ENCODE data around the gene IRF7. TPM values are rescaled to one million over a fixed set of nuclear protein-coding genes. Genes with fewer than 3 reads are reported as not detected.

The IRF7 gene
- total RNA-seq, 5 donors from 2014 or later (not counting 1 experiment from before 2014, with no cell fraction given) = 58.9 to 128 (median 73.7) TPM

- no peak for DNase-seq
These were observed 809 bp upstream of the IRF7 start for GRCh38 chr11:616320-617198.

GRCh38 chr11:614623-615503, 887 bp downstream of the IRF7 start:
- Histone ChIP-seq H3K4me1 (ENCODE audit: control insufficient read depth in 1 of 2, extremely low read depth in 1 of 2, insufficient read depth in 2 of 2, low read length in 2 of 2) (peaks cover 4 to 44% of the 10 kb centered on the region in 2 experiments), H3K27me3 (replicated peaks in 1 of 2; ENCODE audit: control insufficient read depth in 2 of 2, extremely low read depth in 1 of 2, insufficient read depth in 2 of 2, low read length in 1 of 2) (peaks cover 0 to 7% of the 10 kb centered on the region in 2 experiments), H3K4me3 (ENCODE audit: control insufficient read depth in 1 of 2, extremely low read depth in 1 of 2, low read length in 1 of 2) (peak overlapping the region; percentile 73 to 91), H3K27ac (ENCODE audit: low read length) (peak overlapping the region; percentile 86), H3K36me3 (ENCODE audit: control insufficient read depth in 2 of 2, extremely low read depth in 1 of 2, insufficient read depth in 1 of 2, low read length in 1 of 2) (peaks cover 3 to 43% of the 10 kb centered on the region in 2 donors), H3K9me3 (no peaks in the 10 kb centered on the region)
- ChIA-PET CTCF (interaction anchor here in 1 of 2 donors (0.6 kb wide), 1 partner anchor 960 kb away, joined by 3 read pairs; no protein-coding TSS in a partner anchor), POLR2A (interaction anchor here in 1 of 2 donors (0.5 kb wide), 1 partner anchor 81 kb away, joined by 3 read pairs; the partner anchor contains the start of gene TMEM80)
- Mint-ChIP-seq H3K9me3 (no peaks in the 10 kb centered on the region), H3K4me1 (peaks cover 14 to 28% (median 19%) of the 10 kb centered on the region in 3 donors), H3K27me3 (no peaks in the 10 kb centered on the region), H3K27ac (peak overlapping the region; percentile 91 to 92), H3K4me3 (peak overlapping the region; percentile 85 to 91 (median 90)), H3K36me3 (peaks cover 6% of the 10 kb centered on the region)
- ATAC-seq (replicated peaks in 1 of 4) = no peak
- DNase-seq = peak in 1 of 35 experiments; percentile 28
- 73% methylated on average over 67 of the region's 68 CpGs for WGBS (ENCODE audit: insufficient coverage)

More at GRCh38 chr11:616320-617198, 809 bp upstream of the IRF7 start:
- no peak for ATAC-seq (replicated peaks in 1 of 4)
- POLR2A ChIA-PET = no interaction called here
- CTCF ChIA-PET = no interaction called here
- H3K9me3 Mint-ChIP-seq = no peaks in the 10 kb centered on the region
- H3K27ac Mint-ChIP-seq = peak overlapping the region; percentile 89 to 92
- Histone ChIP-seq H3K9me3 (no peaks in the 10 kb centered on the region), H3K27ac (ENCODE audit: low read length) (peak overlapping the region; percentile 86), H3K27me3 (replicated peaks in 1 of 2; ENCODE audit: control insufficient read depth in 2 of 2, extremely low read depth in 1 of 2, insufficient read depth in 2 of 2, low read length in 1 of 2) (peaks cover 0 to 11% of the 10 kb centered on the region in 2 experiments), H3K4me1 (ENCODE audit: control insufficient read depth in 1 of 2, extremely low read depth in 1 of 2, insufficient read depth in 2 of 2, low read length in 2 of 2) (peaks cover 4 to 44% of the 10 kb centered on the region in 2 experiments), H3K4me3 (ENCODE audit: control insufficient read depth in 1 of 2, extremely low read depth in 1 of 2, low read length in 1 of 2) (peak overlapping the region; percentile 73 to 91), H3K36me3 (ENCODE audit: control insufficient read depth in 2 of 2, extremely low read depth in 1 of 2, insufficient read depth in 1 of 2, low read length in 1 of 2) (peaks cover 0 to 26% of the 10 kb centered on the region in 2 donors)
- peaks cover 6% of the 10 kb centered on the region for H3K36me3 Mint-ChIP-seq
- WGBS (ENCODE audit: insufficient coverage) = 59% methylated on average over 21 of the region's 39 CpGs
- peaks cover 14 to 26% (median 19%) of the 10 kb centered on the region in 3 donors for H3K4me1 Mint-ChIP-seq
- peak overlapping the region; percentile 85 to 91 (median 90) for H3K4me3 Mint-ChIP-seq
- no peaks in the 10 kb centered on the region for H3K27me3 Mint-ChIP-seq

GRCh38 chr11:614021-614622, 1.6 kb downstream of the IRF7 start:
- 90% methylated on average over 9 of the region's 14 CpGs for WGBS (ENCODE audit: insufficient coverage)
- peaks cover 0 to 5% of the 10 kb centered on the region in 2 experiments for H3K27me3 ChIP-seq (replicated peaks in 1 of 2; ENCODE audit: control insufficient read depth in 2 of 2, extremely low read depth in 1 of 2, insufficient read depth in 2 of 2, low read length in 1 of 2)
- H3K9me3 ChIP-seq = no peaks in the 10 kb centered on the region
- no peak for ATAC-seq (replicated peaks in 1 of 4)
- peaks cover 3 to 51% of the 10 kb centered on the region in 2 donors for H3K36me3 ChIP-seq (ENCODE audit: control insufficient read depth in 2 of 2, extremely low read depth in 1 of 2, insufficient read depth in 1 of 2, low read length in 1 of 2)
- POLR2A ChIA-PET = no interaction called here
- Mint-ChIP-seq H3K9me3 (no peaks in the 10 kb centered on the region), H3K36me3 (peaks cover 6% of the 10 kb centered on the region), H3K4me3 (peak overlapping the region; percentile 70 to 85 (median 76)), H3K27me3 (no peaks in the 10 kb centered on the region), H3K27ac (peak overlapping the region; percentile 61 to 73), H3K4me1 (peaks cover 14 to 28% (median 19%) of the 10 kb centered on the region in 3 donors)
- CTCF ChIA-PET = interaction anchor here in 1 of 2 donors (0.6 kb wide), 1 partner anchor 961 kb away, joined by 3 read pairs; no protein-coding TSS in a partner anchor
- H3K27ac ChIP-seq (ENCODE audit: low read length) = peak overlapping the region; percentile 44
- no peak overlapping the region for H3K4me3 ChIP-seq (ENCODE audit: control insufficient read depth in 1 of 2, extremely low read depth in 1 of 2, low read length in 1 of 2)
- peak in 1 of 35 experiments; percentile 24 for DNase-seq
- peaks cover 4 to 44% of the 10 kb centered on the region in 2 experiments for H3K4me1 ChIP-seq (ENCODE audit: control insufficient read depth in 1 of 2, extremely low read depth in 1 of 2, insufficient read depth in 2 of 2, low read length in 2 of 2)

GRCh38 chr11:613369-613968, 2.3 kb downstream of the IRF7 start:
- peak overlapping the region; percentile 28 for H3K27ac ChIP-seq (ENCODE audit: low read length)

GRCh38 chr11:612961-613300, 2.8 kb downstream of the IRF7 start:
- 96% methylated on average over 10 of the region's 10 CpGs for WGBS (ENCODE audit: insufficient coverage)
- no peaks in the 10 kb centered on the region for H3K9me3 Mint-ChIP-seq
- no peak overlapping the region for H3K4me3 Mint-ChIP-seq
- ChIA-PET CTCF (no interaction called here), POLR2A (no interaction called here)
- no peak for DNase-seq
- Histone ChIP-seq H3K27me3 (replicated peaks in 1 of 2; ENCODE audit: control insufficient read depth in 2 of 2, extremely low read depth in 1 of 2, insufficient read depth in 2 of 2, low read length in 1 of 2) (no peaks in the 10 kb centered on the region), H3K9me3 (no peaks in the 10 kb centered on the region), H3K27ac (ENCODE audit: low read length) (peak overlapping the region; percentile 28), H3K4me1 (ENCODE audit: control insufficient read depth in 1 of 2, extremely low read depth in 1 of 2, insufficient read depth in 2 of 2, low read length in 2 of 2) (peaks cover 4 to 44% of the 10 kb centered on the region in 2 experiments), H3K4me3 (ENCODE audit: control insufficient read depth in 1 of 2, extremely low read depth in 1 of 2, low read length in 1 of 2) (no peak overlapping the region), H3K36me3 (ENCODE audit: control insufficient read depth in 2 of 2, extremely low read depth in 1 of 2, insufficient read depth in 1 of 2, low read length in 1 of 2) (peaks cover 10 to 62% of the 10 kb centered on the region in 2 donors)
- peaks cover 14 to 28% (median 19%) of the 10 kb centered on the region in 3 donors for H3K4me1 Mint-ChIP-seq
- no peaks in the 10 kb centered on the region for H3K27me3 Mint-ChIP-seq
- ATAC-seq (replicated peaks in 1 of 4) = no peak
- H3K27ac Mint-ChIP-seq = no peak overlapping the region
- H3K36me3 Mint-ChIP-seq = peaks cover 9% of the 10 kb centered on the region

More at GRCh38 chr11:613369-613968, 2.3 kb downstream of the IRF7 start:
- no peaks in the 10 kb centered on the region for H3K9me3 ChIP-seq
- ATAC-seq (replicated peaks in 1 of 4) (peak; percentile 33 to 65 (median 38)), DNase-seq (peak; percentile 40 to 96 (median 80))
- H3K27ac Mint-ChIP-seq = peak overlapping the region in 1 of 2 donors; percentile 73
- H3K36me3 ChIP-seq (ENCODE audit: control insufficient read depth in 2 of 2, extremely low read depth in 1 of 2, insufficient read depth in 1 of 2, low read length in 1 of 2) = peaks cover 5 to 57% of the 10 kb centered on the region in 2 donors
- no peaks in the 10 kb centered on the region for H3K27me3 ChIP-seq (replicated peaks in 1 of 2; ENCODE audit: control insufficient read depth in 2 of 2, extremely low read depth in 1 of 2, insufficient read depth in 2 of 2, low read length in 1 of 2)
- H3K36me3 Mint-ChIP-seq = peaks cover 9% of the 10 kb centered on the region
- H3K27me3 Mint-ChIP-seq = no peaks in the 10 kb centered on the region
- H3K4me3 ChIP-seq (ENCODE audit: control insufficient read depth in 1 of 2, extremely low read depth in 1 of 2, low read length in 1 of 2) = no peak overlapping the region
- CTCF ChIA-PET = no interaction called here
- H3K4me1 ChIP-seq (ENCODE audit: control insufficient read depth in 1 of 2, extremely low read depth in 1 of 2, insufficient read depth in 2 of 2, low read length in 2 of 2) = peaks cover 4 to 44% of the 10 kb centered on the region in 2 experiments
- peaks cover 14 to 28% (median 19%) of the 10 kb centered on the region in 3 donors for H3K4me1 Mint-ChIP-seq
- POLR2A ChIA-PET = no interaction called here
- 98% methylated on average over 10 of the region's 36 CpGs for WGBS (ENCODE audit: insufficient coverage)
- H3K9me3 Mint-ChIP-seq = no peaks in the 10 kb centered on the region
- peak overlapping the region in 1 of 3 donors; percentile 85 for H3K4me3 Mint-ChIP-seq
